SK-N-SH (cell line): ENCODE measurements around the gene CD22. TPM values are rescaled to one million over a fixed set of nuclear protein-coding genes. Genes with fewer than 3 reads are reported as not detected.

Source experiments
- CTCF ChIA-PET: fragments of 300-600, 350-600 bp; formaldehyde crosslinking; extraction: SDS; loops from one replicate; lab custom pipeline; 2021; lab: Yijun Ruan, JAX
- POLR2A ChIA-PET: fragments of 350-600 bp; sonication (Branson Sonifier 250); formaldehyde crosslinking; extraction: SDS; loops from one replicate; lab custom pipeline; 2020; ENCODE audit warnings: antibody characterized with exemption, inconsistent platforms; lab: Yijun Ruan, JAX
- DNase-seq: peaks from one replicate; pipeline ENCODE4 v3.0.0; 2012
- H2AFZ ChIP-seq: fragments of 200-600 bp; sonication (generic); 2 replicates; pipeline ENCODE4 v1.8.1; 2016; ENCODE audit warnings: antibody characterized with exemption, mild to moderate bottlenecking, low read depth
- H3F3A ChIP-seq: fragments of 200-600 bp; sonication (generic); replicated peaks from 2 replicates; pipeline ENCODE3; 2016; ENCODE audit warnings: antibody characterized with exemption, mild to moderate bottlenecking; ENCODE audit not compliant: insufficient read depth
- H3K27ac ChIP-seq, 2 experiments: fragments of 200-500 bp in 1 of 2; fragments of 200-600 bp in 1 of 2; sonication (Bioruptor generic) in 1 of 2; sonication (generic), shearing (Covaris generic) in 1 of 2; 2 replicates each; pipeline versions ENCODE4 v1.5.1 to v1.6.1; 2014 to 2016; ENCODE audit warnings: low read depth in 2 of 2, inconsistent platforms in 1 of 2, low read length in 1 of 2, mild to moderate bottlenecking in 1 of 2, mixed read lengths in 1 of 2
- H3K27me3 ChIP-seq: fragments of 200-600 bp; sonication (generic), shearing (Covaris generic); 2 replicates; pipeline ENCODE4 v1.6.1; 2016; ENCODE audit warnings: mixed run types; ENCODE audit not compliant: insufficient read depth
- H3K36me3 ChIP-seq, 2 experiments: fragments of 200-500 bp in 1 of 2; fragments of 200-600 bp in 1 of 2; sonication (Bioruptor generic) in 1 of 2; sonication (generic) in 1 of 2; replicated peaks in 1 of 2; 2 replicates each; pipeline versions ENCODE3 to v1.5.1; 2014 to 2016; ENCODE audit warnings: low read length in 1 of 2, mild to moderate bottlenecking in 1 of 2; ENCODE audit not compliant: insufficient read depth in 2 of 2, control insufficient read depth in 1 of 2
- H3K4me1 ChIP-seq, 2 experiments: fragments of 200-500 bp in 1 of 2; fragments of 200-600 bp in 1 of 2; sonication (Bioruptor generic) in 1 of 2; sonication (generic), shearing (Covaris generic) in 1 of 2; 2 replicates each; pipeline versions ENCODE4 v1.5.1 to v1.6.1; 2014 to 2016; ENCODE audit warnings: low read depth in 1 of 2, low read length in 1 of 2, mixed run types in 1 of 2; ENCODE audit not compliant: insufficient read depth in 2 of 2, control insufficient read depth in 1 of 2
- H3K4me2 ChIP-seq: fragments of 200-600 bp; sonication (generic), shearing (Covaris generic); 2 replicates; pipeline ENCODE4 v1.6.1; 2017; ENCODE audit warnings: mixed run types
- H3K4me3 ChIP-seq, 2 experiments: fragments of 200-500 bp in 1 of 2; fragments of 200-600 bp in 1 of 2; sonication (Bioruptor generic) in 1 of 2; sonication (generic), shearing (Covaris generic) in 1 of 2; 2 replicates each; pipeline versions ENCODE4 v1.5.1 to v1.8.1; 2014 to 2016; ENCODE audit warnings: low read depth in 2 of 2, inconsistent platforms in 1 of 2, low read length in 1 of 2, mild to moderate bottlenecking in 1 of 2, mixed read lengths in 1 of 2, moderate library complexity in 1 of 2
- H3K79me2 ChIP-seq: fragments of 200-600 bp; sonication (generic); 2 replicates; pipeline ENCODE4 v1.8.1; 2017; ENCODE audit warnings: mild to moderate bottlenecking; ENCODE audit not compliant: insufficient read depth
- H3K9ac ChIP-seq: fragments of 200-600 bp; sonication (generic); 2 replicates; pipeline ENCODE4 v1.6.1; 2017; ENCODE audit warnings: mixed run types
- H3K9me2 ChIP-seq: fragments of 200-600 bp; sonication (generic); 2 replicates; pipeline ENCODE4 v1.6.1; 2017; ENCODE audit warnings: mixed run types
- H3K9me3 ChIP-seq: fragments of 200-600 bp; sonication (generic); 2 replicates; pipeline ENCODE4 v1.6.1; 2017; ENCODE audit warnings: mixed run types, mild to moderate bottlenecking, moderate library complexity
- H4K20me1 ChIP-seq: fragments of 200-600 bp; sonication (generic); 2 replicates; pipeline ENCODE4 v1.6.1; 2017; ENCODE audit warnings: mild to moderate bottlenecking, mixed run types; ENCODE audit not compliant: insufficient read depth
- CTCF ChIP-seq: fragments of 200-600 bp; sonication (generic); IDR thresholded peaks from 2 replicates; pipeline ENCODE4 v1.6.1; 2017; ENCODE audit warnings: antibody characterized with exemption, mild to moderate bottlenecking, moderate library complexity
- EP300 ChIP-seq, 2 experiments: IDR thresholded peaks; 2 replicates each; pipeline versions ENCODE4 v1.4.0 to v1.6.1; 2012; ENCODE audit warnings: borderline replicate concordance in 1 of 2, low read depth in 1 of 2, low read length in 1 of 2
- FOXM1 ChIP-seq: IDR thresholded peaks from 2 replicates; pipeline ENCODE4 v1.4.0; 2012; ENCODE audit warnings: low read depth, mild to moderate bottlenecking
- GATA2 ChIP-seq: sonication (generic); formaldehyde crosslinking; IDR thresholded peaks from 2 replicates; pipeline ENCODE4 v1.5.0; 2020; ENCODE audit warnings: mild to moderate bottlenecking, missing genetic modification reagents
- MEF2A ChIP-seq: IDR thresholded peaks from 2 replicates; pipeline ENCODE4 v1.4.0; 2012; ENCODE audit warnings: low read depth, borderline replicate concordance
- NFIC ChIP-seq: IDR thresholded peaks from 2 replicates; pipeline ENCODE4 v1.4.0; 2012; ENCODE audit warnings: borderline replicate concordance
- NRF1 ChIP-seq: IDR thresholded peaks from 2 replicates; pipeline ENCODE4 v1.6.1; 2012; ENCODE audit warnings: low read depth, mild to moderate bottlenecking, low read length
- RAD21 ChIP-seq: IDR thresholded peaks from 2 replicates; pipeline ENCODE4 v1.6.1; 2012; ENCODE audit warnings: mild to moderate bottlenecking, low read length
- REST ChIP-seq: IDR thresholded peaks from 2 replicates; pipeline ENCODE4 v1.6.1; 2012; ENCODE audit warnings: mild to moderate bottlenecking, low read depth, low read length, moderate library complexity
- RFX5 ChIP-seq: IDR thresholded peaks from 2 replicates; pipeline ENCODE4 v1.6.1; 2012; ENCODE audit warnings: mild to moderate bottlenecking, improper control_type of control experiment, low read length
- SMC3 ChIP-seq: IDR thresholded peaks from 2 replicates; pipeline ENCODE4 v1.6.1; 2012; ENCODE audit warnings: low read depth, low read length, improper control_type of control experiment
- TAF1 ChIP-seq: IDR thresholded peaks from 2 replicates; pipeline ENCODE4 v1.6.1; 2012; ENCODE audit warnings: low read depth, mild to moderate bottlenecking, low read length, moderate library complexity, borderline replicate concordance
- TCF12 ChIP-seq: IDR thresholded peaks from 2 replicates; pipeline ENCODE4 v1.4.0; 2012
- TEAD4 ChIP-seq: IDR thresholded peaks from 2 replicates; pipeline ENCODE4 v1.4.0; 2012; ENCODE audit warnings: mild to moderate bottlenecking, borderline replicate concordance; ENCODE audit not compliant: insufficient read depth
- USF2 ChIP-seq: fragments of 150-350 bp; IDR thresholded peaks from 2 replicates; pipeline ENCODE4 v1.6.1; 2017; ENCODE audit warnings: antibody characterized with exemption, low read length, low read depth, borderline replicate concordance
- YY1 ChIP-seq: IDR thresholded peaks from 2 replicates; pipeline ENCODE4 v1.4.0; 2012; ENCODE audit warnings: low read depth, mild to moderate bottlenecking
- WGBS: methylation state at CpG from one replicate; pipeline ENCODE4 v1.1.6; 2017; ENCODE audit warnings: low lambda C conversion rate; 5-methylcytosine and 5-hydroxymethylcytosine counted together
- polyA plus RNA-seq, 3 experiments: library from polyadenylated mRNA; depleted of rRNA; stranded (reverse); fragments of >200 nt; gene quantifications; 2 replicates each; pipeline ENCODE4 v1.2.3, GENCODE V29; 2012
- TF ChIP-seq, protein P1 (sequence below): IDR thresholded peaks from 2 replicates; pipeline ENCODE4; 2012
- TF ChIP-seq, protein P2 (sequence below): IDR thresholded peaks from 2 replicates; pipeline ENCODE4 v1.4.0; 2012; ENCODE audit warnings: low read depth
- TF ChIP-seq, protein P3 (sequence below): fragments of 150-350 bp; IDR thresholded peaks from 2 replicates; pipeline ENCODE4 v1.6.1; 2016; ENCODE audit warnings: mild to moderate bottlenecking, low read depth, low read length
- TF ChIP-seq, protein P4 (sequence below): IDR thresholded peaks from 2 replicates; pipeline ENCODE4 v1.4.0; 2012; ENCODE audit warnings: low read depth, borderline replicate concordance

CD22 gene
- polyA plus RNA-seq, 1 of the 3 experiments (the other 2 are of a cell fraction), result 0.18 TPM

DNA sequence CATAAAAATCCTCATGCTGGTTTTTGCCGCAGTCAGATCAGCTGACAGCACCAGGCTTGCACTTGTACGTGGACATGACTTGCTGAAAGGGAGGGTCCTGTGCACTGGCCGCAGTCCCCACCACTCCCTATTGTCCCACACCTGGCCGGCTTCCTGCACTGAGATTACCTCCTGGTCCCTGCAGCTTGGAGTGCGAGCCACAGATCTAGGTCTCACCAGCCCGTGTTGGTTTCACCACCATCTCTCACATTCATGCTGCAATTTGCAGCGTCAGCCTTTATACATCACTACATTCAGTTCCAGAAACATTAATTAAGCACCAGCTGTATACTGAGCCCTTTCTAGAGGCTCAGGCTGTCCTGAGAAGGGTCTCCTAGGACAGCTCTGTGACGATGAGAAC is 15.0 kb upstream of the CD22 start:
- H3F3A ChIP-seq, result no peaks in the 10 kb centered on the region
- DNase-seq, result no peak
- H3K9me3 ChIP-seq, result no peaks in the 10 kb centered on the region
- ChIA-PET CTCF (interaction anchor here (0.8 to 1.4 kb wide), 2 partner anchors 44 to 179 kb away, joined by 3 to 4 read pairs; partner anchors contain the start of gene LGI4), POLR2A (no interaction called here)
- TF ChIP-seq EP300 (IDR thresholded peaks at IDR 0.05; ENCODE audit: borderline replicate concordance in 1 of 2, low read depth in 1 of 2, low read length in 1 of 2) (no peak), USF2 (no peak), RAD21 (no peak), MEF2A (no peak), NFIC (no peak), RFX5 (no peak), REST (no peak), SMC3 (no peak), GATA2 (CRISPR knock-in tag) (no peak), NRF1 (no peak), YY1 (no peak), TAF1 (no peak), TEAD4 (no peak), FOXM1 (no peak), CTCF (no peak), TCF12 (no peak)
- TF ChIP-seq, protein P1, sequence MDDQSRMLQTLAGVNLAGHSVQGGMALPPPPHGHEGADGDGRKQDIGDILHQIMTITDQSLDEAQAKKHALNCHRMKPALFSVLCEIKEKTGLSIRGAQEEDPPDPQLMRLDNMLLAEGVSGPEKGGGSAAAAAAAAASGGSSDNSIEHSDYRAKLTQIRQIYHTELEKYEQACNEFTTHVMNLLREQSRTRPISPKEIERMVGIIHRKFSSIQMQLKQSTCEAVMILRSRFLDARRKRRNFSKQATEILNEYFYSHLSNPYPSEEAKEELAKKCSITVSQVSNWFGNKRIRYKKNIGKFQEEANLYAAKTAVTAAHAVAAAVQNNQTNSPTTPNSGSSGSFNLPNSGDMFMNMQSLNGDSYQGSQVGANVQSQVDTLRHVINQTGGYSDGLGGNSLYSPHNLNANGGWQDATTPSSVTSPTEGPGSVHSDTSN, result no peak
- TF ChIP-seq, protein P2, sequence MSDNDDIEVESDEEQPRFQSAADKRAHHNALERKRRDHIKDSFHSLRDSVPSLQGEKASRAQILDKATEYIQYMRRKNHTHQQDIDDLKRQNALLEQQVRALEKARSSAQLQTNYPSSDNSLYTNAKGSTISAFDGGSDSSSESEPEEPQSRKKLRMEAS, result no peak
- TF ChIP-seq, protein P3, sequence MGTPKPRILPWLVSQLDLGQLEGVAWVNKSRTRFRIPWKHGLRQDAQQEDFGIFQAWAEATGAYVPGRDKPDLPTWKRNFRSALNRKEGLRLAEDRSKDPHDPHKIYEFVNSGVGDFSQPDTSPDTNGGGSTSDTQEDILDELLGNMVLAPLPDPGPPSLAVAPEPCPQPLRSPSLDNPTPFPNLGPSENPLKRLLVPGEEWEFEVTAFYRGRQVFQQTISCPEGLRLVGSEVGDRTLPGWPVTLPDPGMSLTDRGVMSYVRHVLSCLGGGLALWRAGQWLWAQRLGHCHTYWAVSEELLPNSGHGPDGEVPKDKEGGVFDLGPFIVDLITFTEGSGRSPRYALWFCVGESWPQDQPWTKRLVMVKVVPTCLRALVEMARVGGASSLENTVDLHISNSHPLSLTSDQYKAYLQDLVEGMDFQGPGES, result no peak
- TF ChIP-seq, protein P4, sequence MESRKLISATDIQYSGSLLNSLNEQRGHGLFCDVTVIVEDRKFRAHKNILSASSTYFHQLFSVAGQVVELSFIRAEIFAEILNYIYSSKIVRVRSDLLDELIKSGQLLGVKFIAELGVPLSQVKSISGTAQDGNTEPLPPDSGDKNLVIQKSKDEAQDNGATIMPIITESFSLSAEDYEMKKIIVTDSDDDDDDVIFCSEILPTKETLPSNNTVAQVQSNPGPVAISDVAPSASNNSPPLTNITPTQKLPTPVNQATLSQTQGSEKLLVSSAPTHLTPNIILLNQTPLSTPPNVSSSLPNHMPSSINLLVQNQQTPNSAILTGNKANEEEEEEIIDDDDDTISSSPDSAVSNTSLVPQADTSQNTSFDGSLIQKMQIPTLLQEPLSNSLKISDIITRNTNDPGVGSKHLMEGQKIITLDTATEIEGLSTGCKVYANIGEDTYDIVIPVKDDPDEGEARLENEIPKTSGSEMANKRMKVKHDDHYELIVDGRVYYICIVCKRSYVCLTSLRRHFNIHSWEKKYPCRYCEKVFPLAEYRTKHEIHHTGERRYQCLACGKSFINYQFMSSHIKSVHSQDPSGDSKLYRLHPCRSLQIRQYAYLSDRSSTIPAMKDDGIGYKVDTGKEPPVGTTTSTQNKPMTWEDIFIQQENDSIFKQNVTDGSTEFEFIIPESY, result no peak
- H3K27me3 ChIP-seq, result no peaks in the 10 kb centered on the region
- no peaks in the 10 kb centered on the region for H3K9me2 ChIP-seq
- H4K20me1 ChIP-seq, result no peaks in the 10 kb centered on the region
- H3K4me1 ChIP-seq, result no peaks in the 10 kb centered on the region
- no peak overlapping the region for H2AFZ ChIP-seq
- no peak overlapping the region for H3K4me3 ChIP-seq
- H3K9ac ChIP-seq, result no peak overlapping the region
- H3K27ac ChIP-seq, result no peak overlapping the region
- no peak overlapping the region for H3K4me2 ChIP-seq
- no peaks in the 10 kb centered on the region for H3K36me3 ChIP-seq
- no peaks in the 10 kb centered on the region for H3K79me2 ChIP-seq
- 48% methylated on average over 7 of the region's 8 CpGs for WGBS
